ENCODE results near the gene SCN8A.
"Not testable (repeated sequence)": the region's sequence is repeated elsewhere in the genome, so short reads cannot be mapped to it uniquely, and the experiment has no call there.

SCN8A gene

DNA sequence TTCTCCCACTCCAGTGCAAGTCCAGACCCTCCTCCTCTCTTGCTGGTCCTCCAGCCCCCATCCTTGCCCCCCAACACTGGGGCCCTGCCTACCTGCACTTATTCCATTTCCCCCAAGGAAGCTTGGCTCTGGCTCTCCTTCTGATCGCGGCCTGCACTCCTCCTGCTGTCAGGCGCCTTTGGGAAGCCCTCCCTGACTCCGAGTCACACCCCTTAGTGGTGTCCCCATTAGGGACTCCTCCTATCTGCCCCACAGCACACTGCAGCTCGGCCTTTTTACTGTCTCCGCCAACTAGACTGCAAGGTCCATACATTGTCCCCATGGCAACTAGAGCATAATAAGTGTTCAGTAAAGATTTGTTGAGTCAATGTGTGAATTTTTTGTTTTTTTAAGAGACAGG, 224.5 kb downstream of the SCN8A start:
- no peak for DNase-seq (ENCODE audit: low spot score)

DNA sequence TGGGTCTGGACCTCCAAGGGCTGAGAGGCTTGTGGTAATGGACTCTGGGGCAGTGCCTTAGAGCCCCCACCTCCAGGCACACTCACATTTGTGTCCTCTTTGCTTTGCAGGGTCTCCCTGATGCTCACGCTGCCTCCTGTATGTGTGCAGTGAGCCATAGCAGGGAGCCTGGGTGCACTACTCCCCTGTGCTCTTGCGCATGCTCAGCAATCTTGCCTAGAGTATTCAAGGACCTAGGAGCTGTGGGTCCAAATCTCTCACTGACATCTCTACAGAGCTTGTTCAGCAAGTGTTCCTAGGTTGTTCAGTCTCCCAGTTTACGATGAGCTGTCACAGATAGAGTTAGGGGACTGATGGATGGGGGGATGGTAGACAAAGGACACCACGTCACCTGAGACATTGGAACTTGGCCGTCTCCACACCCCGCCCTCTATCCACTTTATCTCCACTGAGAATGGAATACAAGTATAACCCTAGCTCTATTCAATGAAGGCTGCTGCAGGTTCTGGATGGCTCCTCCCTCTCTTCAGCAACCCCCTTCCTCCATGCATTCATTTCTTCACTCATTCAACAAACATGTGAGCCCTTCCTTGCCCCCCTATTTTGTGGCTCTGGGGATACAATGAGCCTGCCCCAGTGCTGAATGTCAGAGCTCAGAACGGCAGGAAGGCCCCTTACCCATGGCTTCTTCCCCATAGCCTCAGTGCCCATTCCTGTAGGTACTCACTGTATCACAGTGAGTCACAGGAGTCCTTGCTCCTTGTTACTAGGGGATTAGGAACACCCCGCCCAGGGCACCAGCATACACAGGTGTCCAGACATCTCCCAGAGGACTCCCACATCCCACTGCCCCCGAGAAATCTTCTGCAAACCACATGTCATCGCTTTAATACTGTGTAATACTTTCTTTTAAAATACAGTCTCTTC, 226.3 kb downstream of the SCN8A start:
- DNase-seq (ENCODE audit: low spot score), result no peak

DNA sequence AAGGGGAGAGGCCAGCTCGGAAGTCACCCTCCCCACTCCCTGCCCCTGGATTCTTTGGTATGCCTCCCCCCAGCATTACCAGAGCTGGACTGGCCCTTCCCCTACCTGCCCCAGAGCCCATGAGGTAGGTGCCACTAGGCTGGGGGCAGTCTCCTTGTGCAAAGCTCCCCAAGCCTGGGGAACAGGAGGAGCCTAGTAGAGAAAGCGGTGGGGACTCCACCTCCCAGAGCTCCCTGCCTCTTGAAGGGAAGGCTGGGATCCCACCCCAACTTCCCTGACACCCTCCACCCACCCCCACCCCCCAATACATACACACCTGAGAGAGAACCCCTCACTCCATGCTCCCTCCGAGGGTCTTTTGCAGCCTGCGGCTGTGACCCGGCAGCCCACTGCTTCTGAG, 227.1 kb downstream of the SCN8A start:
- DNase-seq (ENCODE audit: low spot score), result no peak

DNA sequence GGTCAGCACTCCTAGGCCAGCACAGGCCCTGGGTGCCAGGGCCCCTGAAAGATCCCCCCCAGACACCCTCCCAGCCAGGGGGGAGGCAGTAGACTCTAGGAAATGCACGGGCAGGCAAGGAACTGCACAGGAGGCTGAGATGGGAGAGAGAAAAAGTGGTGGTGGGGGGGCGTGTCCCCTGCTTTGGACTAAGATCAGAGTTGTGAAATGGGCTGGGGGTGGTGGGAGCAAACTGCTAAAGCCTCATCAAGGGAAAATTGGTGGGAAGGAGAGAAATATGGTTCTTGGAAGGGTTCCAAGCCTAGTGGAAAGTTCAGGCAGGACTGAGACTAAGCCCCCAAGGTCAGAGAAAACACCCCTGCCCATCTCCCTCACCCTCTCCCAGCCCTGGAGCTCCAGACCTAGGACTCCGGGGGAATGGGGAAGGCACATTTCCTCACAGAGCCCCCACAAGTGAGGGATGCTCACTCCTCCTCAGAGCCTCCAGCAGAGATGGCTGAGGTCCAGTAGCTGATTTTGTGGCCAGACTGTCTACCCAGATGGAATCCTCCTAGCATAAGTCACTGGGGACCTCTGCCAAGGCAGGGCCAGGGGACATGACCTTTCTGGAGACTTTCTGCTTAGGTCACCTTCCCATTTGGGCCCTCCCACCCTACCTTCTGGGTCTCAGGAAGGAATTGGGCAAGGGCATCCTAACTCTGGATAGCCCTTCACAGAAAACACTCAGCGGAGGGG, 227.7 kb downstream of the SCN8A start:
- DNase-seq (ENCODE audit: low spot score), result no peak

DNA sequence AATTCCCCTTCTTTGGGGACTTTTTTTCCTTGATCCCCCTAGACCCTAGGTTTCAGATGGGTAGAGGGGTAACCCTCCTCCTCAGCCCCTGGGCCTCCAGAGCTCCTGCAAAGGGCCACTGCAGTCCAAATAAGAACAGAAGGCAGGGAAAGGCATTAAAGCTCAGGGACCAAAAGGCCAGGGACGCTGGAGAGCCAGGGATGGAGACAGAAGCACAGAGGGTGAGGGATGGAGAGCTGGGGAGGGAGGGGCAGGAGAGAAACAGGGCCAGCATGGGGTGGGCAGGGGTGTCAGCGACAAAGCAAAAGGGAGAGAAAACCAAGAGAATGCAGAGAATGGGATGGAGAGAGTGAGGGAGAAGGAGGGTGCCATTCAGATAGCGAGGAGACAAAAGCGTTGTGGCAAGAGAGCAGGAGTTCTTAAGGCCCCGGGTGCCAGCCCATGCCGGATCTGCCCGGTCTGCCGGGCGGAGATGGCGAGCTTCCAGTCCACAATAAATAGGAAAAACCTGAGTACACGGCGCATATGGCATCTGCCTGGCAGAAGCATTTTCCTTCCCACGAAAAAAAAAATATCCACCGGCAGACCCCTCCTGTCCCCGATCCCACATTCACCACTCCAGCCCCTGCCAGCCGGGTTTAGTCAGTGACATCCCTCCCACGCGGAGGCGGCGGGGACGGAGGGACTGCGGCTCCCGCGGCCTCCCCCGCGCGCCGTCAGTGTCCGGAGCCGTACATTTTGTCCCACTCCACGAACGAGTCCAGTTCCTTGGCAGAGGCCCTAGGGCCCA, 228.9 kb downstream of the SCN8A start:
- DNase-seq (ENCODE audit: low spot score), result peak; percentile 28

DNA sequence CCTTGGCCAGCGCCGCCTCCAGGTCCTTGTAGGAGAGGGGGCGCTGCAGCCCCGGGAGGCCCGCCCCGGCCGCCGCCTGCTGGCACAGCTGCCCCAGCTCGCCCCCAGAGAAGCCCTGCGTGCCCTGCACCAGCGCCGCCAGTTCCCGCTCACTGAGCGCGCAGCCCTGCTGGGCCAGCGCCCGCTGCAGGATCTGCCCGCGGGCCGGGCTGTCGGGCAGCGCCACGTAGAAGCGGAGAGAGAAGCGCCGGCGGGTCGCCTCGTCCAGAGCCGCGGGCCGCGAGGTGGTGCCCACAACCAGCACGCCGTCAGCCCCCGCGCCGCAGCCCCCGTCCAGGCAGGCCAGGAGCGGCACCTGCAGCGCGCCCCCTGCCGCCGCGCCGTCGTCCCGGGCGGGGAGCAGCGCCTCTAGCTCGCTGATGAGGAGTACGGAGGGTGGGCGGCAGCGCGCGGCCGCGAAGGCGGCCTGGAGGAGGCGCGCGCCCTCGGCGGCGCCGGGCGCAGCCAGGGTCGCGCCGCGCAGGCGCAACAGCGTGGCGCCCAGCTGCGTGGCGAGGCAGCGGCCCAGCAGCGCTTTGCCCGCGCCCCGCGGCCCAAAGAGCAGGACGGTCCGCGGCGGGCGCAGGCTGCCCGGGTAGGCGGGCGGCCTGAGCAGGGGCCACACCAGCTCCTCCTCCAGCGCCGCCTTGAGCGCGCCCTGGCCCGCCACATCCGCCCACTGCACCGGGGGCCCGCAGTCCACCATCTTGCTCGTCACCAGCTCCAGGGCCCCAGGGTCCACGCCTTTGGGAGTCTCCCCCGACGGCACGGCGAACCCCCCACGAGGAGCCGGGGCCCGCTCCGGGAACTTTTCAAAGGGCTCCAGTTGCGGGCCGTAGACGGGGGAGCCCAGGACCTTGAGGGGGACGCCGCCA, 229.8 kb downstream of the SCN8A start:
- DNase-seq (ENCODE audit: low spot score), result peak; percentile 76

DNA sequence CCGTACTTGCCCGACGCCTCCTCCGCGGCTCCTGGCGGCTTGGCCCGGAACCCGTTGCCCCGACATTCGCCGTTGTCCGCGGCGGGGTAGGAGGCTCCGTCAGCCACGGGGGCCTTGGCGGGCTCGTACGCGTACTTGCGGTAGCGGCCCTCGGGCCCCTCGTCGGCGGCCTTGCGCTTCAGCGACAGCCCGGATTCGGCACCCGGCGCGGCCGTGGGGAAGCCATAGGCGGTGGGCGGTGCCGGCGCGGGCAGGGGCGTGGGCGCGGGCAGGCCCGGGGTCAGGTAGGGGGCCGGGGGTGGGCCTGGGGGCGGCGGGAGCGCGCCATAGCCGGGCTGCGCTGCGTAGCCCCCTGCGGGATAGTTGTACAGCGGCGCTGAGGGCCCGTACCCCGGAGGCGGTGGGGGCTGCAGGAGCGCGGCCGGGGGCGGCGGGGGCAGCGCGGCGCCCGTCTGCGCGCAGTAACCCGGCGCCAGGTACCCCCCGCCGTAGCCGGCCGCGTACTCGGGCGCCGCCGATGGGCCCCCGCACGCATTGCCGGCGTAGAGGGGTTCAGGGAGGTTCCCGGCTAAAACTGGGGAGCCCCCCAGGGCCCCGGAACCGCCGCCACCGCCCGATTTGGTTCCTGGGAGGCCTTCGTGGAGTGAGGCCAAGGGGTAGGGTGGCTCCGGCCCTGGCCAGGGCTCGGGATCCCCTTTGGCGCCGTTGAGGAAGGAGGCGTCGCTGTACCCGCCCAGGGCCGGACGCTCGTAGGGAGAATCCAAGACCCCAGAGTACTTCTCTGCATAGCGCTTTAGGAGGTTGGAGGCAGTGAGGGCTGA, 230.6 kb downstream of the SCN8A start:
- no peak for DNase-seq (ENCODE audit: low spot score)

DNA sequence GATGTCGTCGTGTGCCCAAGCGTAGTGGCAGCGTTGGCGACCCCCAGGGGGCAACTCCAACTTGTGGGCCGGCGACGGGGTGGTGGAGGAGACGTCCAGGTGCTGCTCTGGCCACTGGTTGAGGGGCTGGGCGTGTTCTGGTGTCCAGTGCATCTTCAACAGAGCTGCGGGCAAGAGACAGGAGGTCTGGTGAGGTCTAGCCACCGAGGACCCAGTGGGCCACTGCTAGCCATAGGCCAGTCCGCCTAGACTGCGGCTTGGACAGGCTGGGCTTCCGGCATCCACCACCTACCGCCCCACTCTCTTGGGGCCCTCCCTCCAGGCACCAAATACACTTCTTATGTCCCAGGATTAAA, 231.2 kb downstream of the SCN8A start:
- DNase-seq (ENCODE audit: low spot score), result no peak

DNA sequence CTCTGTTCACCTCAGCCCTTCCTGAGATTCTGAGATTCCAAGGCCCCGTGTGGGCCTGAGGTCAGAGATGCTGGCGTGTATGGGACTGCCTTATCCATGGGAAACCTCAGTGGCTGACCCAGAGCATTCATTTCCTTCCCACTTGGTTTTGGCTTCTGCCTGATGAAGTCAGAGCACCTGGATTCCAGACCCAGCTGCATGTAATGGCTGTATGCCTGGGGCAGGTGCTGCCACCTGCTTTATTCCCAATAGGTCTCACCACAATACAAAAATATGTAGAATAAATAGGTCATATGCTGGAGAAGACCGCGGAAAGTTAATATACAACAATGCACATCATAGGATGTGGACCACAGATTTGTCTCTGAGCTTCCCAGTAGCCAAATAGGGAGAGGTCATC, 231.9 kb downstream of the SCN8A start:
- DNase-seq (ENCODE audit: low spot score), result no peak

DNA sequence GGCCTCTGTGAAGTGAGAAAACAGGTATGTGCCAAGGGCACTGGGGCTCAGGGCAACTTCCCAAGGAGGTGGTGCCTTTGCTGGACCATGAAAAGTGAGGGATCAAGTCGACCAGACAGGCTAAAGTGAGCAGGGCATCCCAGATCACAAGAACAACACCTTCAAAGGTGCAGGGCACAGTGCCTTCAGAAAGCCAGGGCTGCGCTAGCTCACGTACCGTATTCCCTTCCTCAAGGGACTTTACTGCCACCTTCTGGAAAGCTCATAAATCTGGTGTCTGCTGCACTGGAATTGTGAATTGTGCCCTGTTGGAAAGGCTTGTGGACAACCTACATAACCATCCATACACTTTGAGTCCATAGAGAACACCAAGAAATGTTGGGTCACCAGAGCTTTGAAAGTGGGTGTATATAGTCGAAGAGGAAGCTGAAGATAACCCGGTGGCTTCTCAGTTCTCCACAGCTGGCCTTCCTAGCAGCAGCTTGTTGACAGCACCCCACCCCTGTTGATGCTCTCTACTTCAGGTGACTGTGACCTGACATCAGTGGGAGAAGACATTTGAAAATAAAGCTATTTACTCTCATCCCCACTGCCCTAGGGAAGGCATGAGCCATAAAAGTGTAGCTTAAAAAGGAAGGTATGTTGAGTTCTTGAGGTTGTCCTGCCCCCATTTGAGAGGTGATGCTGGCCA, 233.0 kb downstream of the SCN8A start:
- peak; percentile 88 for DNase-seq (ENCODE audit: low spot score)

DNA sequence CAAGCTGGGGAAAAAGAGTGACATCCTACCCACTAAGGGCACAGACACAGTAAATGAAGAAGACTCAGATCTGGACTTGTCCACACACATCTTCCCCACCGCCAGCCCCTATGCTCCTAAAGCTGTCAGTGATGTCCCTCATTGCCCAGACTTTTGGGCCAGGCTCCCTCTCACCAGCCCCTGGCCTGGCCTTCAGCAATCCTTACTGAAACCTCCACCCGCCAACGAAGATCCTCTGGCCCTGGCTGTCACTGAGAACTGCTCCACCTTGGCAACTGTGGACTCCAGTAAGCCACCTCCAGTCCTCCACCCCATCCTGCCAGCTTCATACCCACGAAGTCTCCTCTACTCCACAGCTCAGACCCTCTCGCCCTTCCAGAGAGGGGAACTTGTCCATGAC, 234.2 kb downstream of the SCN8A start:
- no peak for DNase-seq (ENCODE audit: low spot score)

DNA sequence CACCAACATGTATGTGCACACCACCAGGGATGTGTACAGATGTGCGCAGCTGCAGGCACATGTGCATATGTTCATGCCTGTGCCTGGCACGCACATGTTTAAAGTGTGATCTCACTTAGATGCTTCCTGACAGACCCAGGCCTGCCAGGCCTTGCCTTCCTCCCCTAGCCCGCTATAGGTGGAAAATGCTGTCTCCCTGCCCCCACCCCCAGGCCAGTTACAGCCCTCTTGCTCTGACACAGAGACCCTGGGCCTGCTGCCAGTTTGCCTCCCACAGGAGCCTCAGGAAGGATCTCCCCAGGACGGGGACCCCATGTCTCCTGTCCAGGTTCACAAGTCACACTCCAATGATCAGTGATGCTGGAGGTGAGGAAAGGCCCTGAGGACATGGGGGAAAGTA, 235.8 kb downstream of the SCN8A start:
- no peak for DNase-seq (ENCODE audit: low spot score)

DNA sequence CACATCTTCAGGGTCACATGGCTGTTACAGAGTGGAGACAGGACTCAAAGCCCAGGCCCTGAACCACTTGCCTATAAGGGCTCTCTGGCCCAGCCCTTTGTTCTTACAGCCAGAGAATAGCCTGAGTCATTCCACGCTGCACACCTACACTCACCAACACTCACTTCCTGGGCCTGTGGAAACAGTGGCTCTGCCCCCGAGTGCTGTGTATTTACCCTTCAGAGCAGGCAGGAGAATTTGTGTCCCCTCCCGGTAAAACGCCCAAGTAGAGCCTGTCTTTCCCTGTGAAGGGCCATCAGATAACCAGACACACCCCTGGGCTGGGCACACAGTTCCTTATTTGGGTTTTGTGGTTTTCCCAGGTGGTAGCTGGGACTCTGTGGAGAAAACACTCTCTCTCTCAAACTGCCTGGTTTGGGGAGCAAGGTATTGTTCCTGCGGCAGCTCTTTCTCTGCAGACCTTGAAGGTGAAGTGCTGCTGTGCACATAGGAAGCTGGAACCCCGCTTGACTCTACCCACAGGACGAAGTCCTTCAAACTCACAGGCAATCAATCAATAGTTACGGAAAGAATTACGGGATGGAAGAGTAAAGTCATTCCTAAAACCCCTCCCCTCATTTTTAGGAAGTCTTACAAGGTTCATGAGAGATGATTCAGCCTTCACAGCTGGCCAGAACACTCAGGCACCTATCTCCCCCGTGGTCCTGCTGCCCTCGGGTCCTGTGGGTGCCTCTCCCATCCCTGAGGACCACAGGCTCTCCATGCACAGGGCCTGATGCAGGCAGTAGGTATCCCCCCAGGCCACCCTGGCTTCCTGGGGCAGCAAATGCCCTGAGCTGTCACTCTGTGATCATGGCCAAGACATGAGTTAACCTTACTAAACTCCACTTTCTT, 237.1 kb downstream of the SCN8A start:
- no peak for DNase-seq (ENCODE audit: low spot score)

DNA sequence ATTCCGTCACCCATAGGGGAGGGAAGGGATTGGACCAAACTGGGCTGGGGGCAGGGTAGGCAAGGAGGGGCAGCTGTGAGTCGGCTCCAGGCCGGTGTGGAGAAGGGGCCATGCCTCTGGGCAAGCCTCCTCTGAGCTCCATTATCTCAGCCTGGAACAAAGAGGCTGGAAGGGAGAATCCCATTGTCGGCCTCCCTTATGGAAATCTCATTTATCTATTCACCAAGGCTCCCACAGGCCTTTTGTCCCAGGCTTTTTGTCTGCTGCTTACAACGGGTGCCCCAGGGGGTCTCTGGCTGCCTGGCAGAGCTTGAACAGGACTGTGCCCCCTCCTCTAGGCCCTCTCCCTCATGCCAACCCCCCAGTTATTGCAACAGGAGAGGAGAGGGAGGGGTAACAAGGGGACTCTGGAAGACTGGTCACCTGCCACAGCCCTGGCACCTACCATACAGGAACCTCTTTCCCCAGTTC, 238.0 kb downstream of the SCN8A start:
- DNase-seq (ENCODE audit: low spot score), result no peak

DNA sequence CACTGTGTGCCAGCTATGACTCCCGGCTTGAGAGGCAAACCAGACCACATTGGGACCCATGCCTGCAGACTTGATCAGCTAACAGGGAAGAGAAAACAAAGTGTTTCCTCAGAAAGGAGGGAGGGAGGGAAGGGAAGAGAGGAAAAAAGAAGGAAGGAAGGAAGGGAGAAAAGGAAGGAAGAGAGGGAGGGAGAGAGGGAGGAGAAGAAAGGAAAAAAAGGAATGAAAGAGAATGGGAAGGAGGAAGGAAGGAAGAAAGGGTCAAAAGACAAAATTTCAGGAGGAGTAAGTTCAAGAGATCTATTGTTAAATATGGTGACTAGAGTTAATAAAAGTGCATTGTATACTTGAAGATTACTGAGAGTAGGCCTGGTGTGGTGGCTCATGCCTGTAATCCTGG, 238.6 kb downstream of the SCN8A start:
- no peak for DNase-seq (ENCODE audit: low spot score)

DNA sequence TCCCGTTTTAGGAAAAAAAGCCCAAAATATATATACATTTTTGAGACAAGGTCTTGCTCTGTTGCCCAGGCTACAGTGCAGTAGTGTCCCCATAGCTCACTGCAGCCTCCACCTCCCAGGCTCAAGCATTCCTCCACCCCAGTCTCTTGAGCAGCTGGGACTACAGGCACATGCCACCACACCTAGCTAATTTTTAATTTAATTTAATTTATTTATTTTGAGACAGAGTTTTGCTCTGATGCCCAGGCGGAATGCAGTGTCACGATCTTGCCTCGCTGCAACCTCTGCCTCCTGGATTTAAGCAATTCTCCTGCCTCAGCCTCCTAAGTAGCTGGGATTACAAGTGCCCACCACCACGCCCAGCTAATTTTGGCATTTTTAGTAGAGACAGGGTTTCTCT, 240.8 kb downstream of the SCN8A start:
- not testable (repeated sequence) for DNase-seq (ENCODE audit: low spot score)

DNA sequence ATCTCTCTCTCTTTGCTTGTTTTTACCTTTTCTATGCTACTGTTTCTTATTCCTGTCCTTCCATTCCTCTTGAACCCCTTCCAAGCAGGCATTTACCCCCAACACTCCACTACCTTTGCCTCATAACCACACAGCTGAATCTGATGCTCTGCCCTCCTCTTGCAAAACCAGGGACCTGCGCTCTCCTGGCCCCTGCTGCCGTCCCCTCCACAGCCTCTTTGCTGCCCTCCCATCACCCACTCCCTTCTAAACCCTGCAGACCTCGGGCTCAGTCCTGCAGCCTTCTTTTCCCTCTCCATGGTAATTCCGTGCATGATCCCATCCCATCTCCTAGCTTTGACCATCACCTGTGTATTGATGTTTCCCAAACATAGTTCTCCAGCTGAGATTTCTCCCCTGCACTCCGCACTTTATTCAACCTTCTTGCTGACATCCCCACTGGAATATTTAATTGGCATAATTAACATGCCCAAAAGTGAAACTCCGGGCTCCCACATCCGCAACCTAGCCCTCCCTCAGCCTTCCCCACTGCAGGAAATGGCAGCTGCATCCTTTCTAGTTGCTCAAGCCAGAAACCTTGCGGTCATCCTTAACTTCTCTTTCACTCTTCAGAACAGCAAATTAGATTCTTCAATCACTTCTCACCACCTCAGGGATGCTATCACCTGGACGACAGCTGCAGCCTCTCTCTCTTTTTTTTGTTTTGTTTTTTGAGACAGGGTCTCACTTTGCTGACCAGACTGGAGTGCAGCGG, 241.5 kb downstream of the SCN8A start:
- DNase-seq (ENCODE audit: low spot score), result no peak
